GM12865 (cell line): ENCODE measurements around the gene CTAGE15.
"Not testable (repeated sequence)": the region's sequence is repeated elsewhere in the genome, so short reads cannot be mapped to it uniquely, and the experiment has no call there.

Experiments used
- DNase-seq: peaks from one replicate; pipeline ENCODE4 v3.0.0; 2010; ENCODE audit warnings: low read depth
- H3K4me3 ChIP-seq: 2 replicates; pipeline ENCODE4 v1.5.1; 2011; ENCODE audit warnings: mild to moderate bottlenecking, low read depth, low read length, control low read depth
- CTCF ChIP-seq: IDR thresholded peaks from 2 replicates; pipeline ENCODE4 v1.5.1; 2011; ENCODE audit warnings: low read length, control low read depth, low read depth, inconsistent platforms; ENCODE audit not compliant: insufficient read depth; ENCODE audit errors: missing control alignments

Gene CTAGE15

DNA sequence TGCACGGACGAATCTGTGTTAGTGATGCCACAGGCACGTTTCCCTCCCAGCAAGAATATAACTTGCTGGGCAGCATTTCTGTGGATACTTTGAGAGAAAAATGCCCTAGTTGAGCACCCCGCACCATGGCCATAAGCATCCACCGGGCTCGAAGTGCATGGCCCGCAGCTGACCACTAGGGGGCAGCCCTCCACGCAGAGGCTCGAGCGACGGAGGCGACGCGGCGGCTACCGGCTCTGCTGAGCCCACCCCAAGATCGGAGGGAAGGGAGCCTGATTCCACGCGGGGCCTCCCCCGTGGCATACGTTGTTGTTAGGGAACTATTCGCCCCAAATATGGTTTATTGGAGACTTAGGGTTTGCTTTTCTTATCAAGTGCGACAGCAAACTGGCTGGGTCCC is 48.5 kb downstream of the CTAGE15 start:
- peak; percentile 22 for TF ChIP-seq CTCF
- H3K4me3 ChIP-seq, DNase-seq: not testable (repeated sequence)

DNA sequence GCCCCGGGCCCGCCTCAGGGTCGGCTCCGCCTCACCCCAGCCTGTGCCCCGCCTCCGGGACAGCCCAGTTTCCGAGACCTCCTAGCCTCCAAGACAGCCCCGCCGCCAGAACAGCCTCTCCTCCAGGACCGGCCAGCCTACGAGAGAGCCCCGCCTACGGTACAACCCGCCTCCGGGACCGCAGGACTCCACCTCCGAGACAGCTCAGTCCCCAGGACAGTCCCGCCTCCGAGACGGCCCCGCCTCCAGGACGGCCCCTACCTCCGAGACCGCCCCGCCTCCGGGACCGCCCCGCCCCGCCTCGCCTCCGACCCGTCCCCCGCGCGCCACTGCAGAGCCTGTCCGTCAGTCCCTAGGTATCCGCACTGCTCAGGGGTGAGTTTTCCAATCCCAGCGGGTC is 49.0 kb downstream of the CTAGE15 start, which contains the start of gene TCAF2:
Gene TCAF2, plus strand, starts transcription at position 329 of the 400 bp plus-strand sequence.
- H3K4me3 ChIP-seq = peak within 1 kb of the TSS; percentile 28; the same call in 1 of the 2 replicates
- DNase-seq = not testable (repeated sequence)

DNA sequence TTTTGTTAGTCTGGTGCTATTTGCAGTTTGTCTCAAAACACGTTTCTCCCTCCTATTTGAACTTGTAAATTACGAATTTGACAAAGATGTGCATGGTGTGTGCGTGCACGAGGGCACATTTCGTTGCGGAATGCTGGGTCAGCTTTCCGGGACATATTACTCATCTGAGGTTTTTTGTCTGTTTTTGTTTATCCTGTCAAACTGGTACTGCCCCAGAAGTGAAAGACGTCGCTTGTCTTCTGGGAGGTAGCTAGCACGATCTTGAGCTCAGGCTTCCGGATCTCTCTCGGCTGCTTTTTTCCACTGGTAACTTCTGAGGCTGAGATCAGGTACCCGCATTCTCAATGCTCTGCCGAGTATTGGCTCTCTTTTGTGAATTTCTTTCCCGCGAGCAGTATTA is 49.6 kb downstream of the CTAGE15 start:
- not testable (repeated sequence) for H3K4me3 ChIP-seq, DNase-seq

DNA sequence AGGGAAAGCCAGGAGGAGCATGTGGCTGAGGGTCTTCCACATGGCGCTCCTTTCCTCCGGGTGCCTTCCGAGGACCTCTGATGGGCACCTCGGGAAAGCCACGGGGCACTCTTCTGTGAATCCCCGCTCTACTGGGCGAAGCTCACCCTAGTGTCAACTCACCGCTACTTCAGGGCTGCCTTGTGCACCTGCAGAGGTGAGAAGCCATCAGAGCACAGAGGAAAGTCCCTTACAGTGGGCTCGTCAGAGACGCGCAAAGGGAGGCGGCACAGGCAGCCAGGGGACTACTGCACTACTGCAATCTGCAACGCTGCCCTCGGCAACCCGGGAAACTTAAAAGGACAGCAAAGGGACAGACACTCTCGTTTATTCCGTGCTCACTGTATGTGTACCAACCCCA is 50.5 kb downstream of the CTAGE15 start:
- not testable (repeated sequence) for H3K4me3 ChIP-seq

More for the DNA sequence above, 50.5 kb downstream of the CTAGE15 start:
- DNase-seq = not testable (repeated sequence)
